Measurements from ENCODE around the gene CDH4.
A peak's percentile ranks its signal among the peaks of the same experiment; 100 is the strongest.

CDH4 gene

GRCh38 chr20:61331543-61331942, 79.5 kb downstream of the CDH4 start:
- DNase-seq = no peak

DNA sequence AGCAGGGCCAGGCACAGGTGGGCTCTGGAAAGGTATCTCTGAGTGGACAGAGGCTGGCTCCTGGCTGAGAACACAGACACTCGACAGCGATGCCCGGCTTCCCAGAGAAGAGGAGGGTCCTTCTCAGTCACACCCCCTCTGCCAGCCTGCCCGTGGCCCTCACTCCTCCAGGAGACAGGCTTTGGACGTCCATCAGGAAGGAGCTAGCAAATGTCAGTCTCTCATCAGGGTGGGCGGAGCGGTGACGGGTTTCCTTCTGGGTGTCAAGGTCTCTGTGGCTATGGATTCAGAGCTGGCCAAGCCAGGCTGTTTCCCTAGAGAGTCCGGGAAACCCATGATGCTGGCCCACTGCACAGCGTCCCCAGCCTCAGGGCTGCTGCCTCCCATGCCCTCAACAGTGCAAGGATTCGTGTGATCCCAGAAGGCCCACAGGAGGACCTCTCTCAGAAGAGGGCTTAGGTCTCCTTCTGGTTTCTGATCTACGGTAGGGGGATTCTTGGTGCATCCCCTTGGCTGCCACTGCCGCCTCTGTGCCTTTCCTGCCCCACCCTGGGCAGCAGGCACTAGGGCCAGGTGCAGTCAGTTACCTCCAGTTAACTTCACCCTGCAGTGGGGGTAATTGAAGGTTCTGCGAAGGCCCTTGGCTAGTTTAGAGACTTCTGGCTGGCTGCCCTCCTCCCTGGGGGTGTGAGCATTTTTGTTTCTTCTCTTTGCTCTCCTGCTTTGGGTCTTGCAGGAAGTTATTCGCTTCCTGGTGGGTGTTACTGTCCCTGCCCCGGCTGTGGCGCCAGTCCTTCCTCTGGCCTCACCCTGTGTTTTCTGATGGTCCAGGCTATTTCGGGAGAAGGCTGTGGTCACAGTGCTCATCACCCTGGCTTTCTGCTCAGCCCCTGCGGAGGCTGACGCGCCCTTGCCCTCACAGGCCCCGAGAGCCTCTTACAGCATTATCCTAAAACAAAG, 80.2 kb downstream of the CDH4 start:
- DNase-seq = no peak

DNA sequence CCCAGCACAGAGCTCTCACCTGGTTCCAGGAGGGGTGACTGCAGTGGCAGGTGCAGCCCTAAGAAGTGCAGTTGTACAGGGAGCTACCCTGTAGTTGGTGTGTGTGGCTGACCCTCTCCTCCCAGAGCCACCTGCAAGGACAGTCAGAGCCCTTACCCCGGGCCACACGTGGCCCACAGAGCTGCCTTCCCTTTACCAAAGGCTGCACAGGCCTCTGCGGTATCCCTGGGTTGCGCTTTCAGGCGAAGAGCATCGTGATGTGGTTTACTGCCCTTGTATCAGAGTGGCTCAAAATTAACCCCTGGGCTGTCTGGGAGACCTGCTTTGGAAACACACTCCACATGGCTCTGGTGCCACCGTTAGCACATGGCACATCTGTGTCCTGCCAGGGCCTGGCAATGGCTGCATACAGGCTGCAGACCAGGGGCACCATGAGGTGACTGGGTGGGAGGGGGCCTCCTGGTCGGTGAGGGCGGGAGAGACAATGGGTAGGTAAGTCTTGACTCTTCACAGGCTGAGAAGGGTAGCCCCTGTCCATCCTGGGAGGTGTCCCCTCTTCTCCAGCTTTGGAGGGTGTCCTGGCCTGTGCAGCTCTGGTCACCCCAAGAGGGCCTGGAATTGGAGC, 81.5 kb downstream of the CDH4 start:
- no peak for DNase-seq

GRCh38 chr20:61340157-61340556, 88.1 kb downstream of the CDH4 start:
- DNase-seq = no peak

DNA sequence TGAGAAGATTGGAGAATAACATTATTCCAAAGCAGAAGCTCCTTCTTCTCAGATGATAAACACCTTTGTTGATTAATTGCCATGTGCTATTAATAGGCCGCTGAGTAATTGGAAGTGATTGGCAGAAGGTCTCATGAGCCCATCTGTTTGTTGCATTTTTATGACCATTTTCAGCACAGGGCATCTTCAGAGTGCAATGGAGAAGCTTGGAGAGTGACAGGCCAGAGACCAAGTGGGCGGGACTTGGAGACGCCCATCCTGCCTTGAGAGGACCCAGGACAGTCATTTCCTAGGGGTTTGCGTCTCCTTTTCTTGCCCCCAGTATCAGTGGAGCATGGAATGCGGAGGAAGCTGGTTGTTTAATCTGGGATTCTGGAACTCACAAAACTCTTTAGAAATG, 89.5 kb downstream of the CDH4 start:
- no peak for DNase-seq

DNA sequence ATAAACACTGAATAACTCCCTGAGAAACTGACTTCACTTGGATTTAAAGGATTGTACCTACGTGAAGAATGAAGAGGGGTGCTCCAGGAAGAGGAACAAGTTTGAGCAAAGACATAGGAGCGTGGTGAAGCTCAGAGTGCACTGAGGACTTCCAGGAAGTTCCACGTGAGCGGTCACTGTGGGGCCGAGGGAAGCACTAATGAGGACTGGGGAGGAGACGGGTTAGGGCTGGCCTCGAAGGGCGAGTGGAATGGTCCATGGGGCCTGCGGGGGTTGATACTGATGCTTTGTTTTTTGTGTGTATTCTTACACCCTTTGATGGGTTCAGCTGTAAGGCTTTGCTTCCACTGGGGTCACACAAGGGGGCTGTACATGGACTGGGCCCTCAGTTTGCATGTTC, 91.9 kb downstream of the CDH4 start:
- no peak for DNase-seq

DNA sequence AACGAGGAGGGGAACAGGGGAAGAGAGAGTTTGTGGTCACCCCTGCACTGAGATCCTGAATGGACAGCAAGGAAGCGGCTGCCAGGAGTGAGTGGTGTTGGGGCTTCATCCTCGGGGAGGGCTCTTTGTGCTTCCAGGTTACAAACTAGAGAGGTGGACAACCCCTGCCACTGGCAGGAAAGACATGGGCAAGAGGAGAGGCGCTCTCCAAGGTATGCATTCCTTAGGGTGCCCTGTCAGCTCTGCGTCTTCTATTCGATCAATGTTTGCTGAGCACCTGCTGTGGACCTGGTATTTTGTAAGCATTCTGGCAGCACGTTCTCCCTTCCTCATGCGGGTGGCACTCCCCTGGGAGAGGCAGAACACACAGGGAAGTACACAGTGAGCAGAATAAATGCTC, 93.6 kb downstream of the CDH4 start:
- DNase-seq = no peak

DNA sequence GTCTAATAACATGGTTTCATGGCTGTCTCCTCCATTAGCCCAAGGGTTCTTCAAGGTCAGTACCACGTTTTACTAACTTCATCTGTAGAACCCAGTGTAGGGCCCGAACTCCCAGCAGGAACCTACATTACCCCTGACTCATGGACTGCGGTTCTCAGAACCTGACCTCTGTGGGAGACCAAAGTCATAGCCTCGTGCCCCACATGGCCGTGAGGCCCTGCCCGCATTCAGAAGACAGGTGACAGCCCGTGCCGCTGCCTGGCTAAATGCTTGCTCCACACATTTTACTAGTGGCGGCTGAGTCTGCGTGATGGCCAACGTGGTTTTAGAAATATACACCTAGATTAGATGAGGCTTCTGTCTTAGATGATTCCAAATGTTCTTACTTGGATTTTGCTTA, 94.9 kb downstream of the CDH4 start:
- DNase-seq = no peak

GRCh38 chr20:61347443-61347842, 95.4 kb downstream of the CDH4 start:
- no peak for DNase-seq

GRCh38 chr20:61349447-61350165, 97.5 kb downstream of the CDH4 start:
- no peak for DNase-seq

DNA sequence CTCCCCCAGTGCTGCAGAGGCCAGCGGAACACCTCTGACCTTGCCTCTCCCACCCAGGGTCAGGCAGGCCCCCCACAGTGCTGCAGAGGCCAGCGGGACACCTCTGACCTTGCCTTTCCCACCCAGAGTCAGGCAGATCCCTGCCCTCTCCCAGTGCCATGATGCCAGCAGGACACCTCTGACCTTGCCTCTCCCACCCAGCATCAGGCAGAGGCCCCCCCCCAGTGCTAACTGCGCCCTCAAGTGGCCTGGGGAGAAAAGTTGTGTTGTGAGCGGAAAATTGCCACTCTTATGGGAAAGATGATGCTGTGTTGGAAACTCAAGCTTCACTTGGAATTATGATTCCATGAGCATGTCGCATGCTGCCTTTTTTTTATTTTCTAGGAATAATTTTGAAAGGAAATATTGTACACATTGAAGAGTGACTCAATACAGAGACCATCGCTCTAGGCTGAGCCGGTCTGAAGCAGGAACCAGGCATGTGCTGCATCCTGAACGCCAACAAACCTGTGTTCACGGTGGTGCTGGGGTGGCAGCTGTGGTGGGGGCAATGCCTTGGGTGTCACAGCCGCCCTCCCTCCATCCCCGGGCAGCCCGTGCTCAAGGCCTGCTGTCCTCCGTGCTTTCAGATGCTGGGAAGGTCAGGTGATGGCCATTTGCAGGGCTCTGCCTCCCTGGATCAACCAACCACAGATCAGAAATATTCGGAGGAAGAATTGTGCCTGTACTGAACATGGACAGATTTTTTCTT, 98.6 kb downstream of the CDH4 start:
- DNase-seq = no peak

GRCh38 chr20:61352346-61353260, 100.5 kb downstream of the CDH4 start:
- no peak for DNase-seq

GRCh38 chr20:61353261-61354000, 101.4 kb downstream of the CDH4 start:
- peak in 1 of 2 donors; percentile 6 for DNase-seq

DNA sequence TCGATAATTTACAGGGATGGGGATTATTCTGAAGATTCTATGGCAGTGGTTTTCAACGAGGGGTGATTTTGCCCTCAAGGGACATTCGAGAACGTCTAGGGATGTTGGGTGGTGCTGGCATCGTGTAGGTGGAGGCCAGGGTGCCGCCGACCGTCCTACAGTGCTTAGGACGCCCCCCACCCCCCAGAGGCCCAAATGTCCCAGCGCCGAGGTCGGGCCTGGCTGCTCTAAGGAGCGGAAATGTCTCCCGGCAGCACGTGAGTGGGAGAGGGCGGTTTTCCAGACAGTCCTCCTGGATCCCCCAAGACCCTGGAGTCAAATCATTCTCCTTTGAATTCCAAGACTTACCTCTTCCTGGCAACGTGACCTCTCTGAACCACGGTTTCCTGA, 101.9 kb downstream of the CDH4 start:
- no peak for DNase-seq

DNA sequence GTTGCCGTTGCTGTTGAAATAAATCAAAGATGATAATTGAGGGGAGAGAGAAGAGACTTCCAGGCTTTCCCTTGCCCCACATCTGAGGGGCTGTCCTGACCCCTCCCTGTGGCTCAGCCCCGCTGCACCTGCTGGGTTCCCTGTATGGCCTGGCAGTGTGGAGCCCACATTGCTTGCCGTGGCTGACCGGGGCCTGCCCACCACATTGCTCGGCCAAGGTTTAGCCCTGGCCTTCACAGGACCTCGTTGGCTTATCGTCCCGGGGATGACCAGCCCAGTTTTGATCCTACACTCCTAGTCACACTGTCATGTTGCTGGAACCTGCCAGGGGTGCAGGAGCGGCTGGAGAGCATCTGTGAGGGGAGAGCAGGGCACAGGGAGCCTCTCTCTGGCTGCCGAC, 102.4 kb downstream of the CDH4 start:
- no peak for DNase-seq

DNA sequence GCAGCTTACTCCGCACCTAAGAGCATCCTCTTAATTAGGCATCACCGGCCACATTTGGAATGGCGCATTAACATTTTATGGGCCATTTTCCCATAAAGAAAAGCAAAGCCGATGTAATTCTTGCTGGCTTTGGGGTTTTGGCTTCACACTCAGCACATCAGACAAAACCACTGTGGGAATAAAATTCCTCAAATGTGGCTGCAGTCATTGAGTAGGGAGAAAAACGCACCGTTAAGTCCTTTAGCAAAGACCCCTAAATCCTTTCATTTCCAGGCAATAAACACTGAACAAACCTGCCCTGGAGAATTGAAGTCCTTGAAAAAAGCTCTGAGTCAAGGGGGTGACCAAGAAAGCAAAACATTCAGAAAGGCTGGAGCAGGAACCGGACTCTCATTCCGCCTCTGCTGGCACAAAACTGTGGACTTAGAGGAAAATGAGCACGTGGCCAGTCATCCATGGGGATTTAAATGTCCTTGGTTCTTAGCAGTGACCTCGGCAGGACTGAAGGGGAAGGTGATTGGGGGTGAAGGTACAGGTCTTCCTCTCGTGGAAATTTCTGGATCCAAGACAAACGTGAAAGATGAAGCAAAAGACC, 102.9 kb downstream of the CDH4 start:
- no peak for DNase-seq

DNA sequence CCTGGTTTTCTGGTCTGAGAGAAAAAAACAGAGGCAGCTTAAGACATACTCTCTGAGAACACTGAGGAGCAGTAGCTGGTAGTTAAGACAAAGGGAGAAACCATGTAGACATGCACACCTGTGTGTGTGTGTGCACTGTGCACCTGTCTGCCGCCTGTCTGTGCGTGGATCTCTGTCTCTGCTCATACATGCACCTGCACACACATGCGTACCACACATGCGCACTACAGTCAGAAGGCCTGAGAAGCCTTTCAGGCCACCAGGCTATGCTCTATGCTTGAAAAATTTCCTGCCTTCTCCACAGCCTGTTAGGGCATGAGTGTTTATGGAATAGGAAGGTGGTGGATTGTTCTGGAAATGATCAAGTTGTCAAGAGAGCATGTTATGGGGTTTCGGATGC, 103.5 kb downstream of the CDH4 start:
- DNase-seq = no peak

GRCh38 chr20:61356196-61356595, 104.1 kb downstream of the CDH4 start:
- no peak for DNase-seq

- no peak for DNase-seq
Observed at GRCh38 chr20:61357119-61357518, 105.1 kb downstream of the CDH4 start.

DNA sequence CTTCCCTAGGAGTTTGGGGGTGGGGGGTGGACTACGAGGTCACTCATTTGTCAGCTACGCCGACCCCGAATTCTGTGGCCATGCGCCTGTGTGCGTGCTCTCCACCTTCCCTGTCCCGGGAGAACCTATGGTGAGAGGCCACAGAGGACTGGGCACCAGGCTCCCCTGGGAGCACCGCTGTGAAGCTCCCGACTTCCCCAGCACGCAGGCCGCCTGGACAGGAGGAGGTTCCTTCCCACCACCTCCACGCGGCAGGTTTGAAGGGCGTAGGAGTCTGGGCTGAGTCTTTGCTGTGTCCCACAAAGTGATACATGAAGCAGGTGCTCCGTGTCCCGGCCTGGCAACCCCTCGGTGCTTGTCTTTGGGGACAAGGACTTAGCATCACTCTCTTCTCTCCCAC, 107.2 kb downstream of the CDH4 start:
- no peak for DNase-seq

DNA sequence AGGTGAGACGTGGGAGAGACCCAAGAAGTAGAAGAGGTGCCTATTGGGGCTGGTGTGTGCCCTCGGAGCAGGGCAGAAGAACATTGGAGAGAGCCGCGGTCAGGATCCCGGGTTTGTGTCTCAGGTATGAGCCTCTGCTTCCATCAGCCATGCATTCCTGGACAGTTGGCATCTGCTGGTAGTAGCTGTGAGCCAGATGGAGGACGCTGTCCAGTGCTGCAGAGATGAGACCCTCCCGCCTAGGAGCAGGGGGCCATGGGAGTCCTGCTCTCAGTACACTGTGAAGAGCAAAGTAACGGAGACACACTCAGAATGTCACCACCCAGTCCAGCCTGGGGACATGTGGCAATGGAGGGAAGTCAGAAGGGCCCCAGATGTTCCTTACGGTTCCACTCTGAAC, 108.2 kb downstream of the CDH4 start:
- no peak for DNase-seq

Data from inflammatory macrophage (primary cell).